C4-2B (cell line): Measurements from ENCODE around the gene AAK1.

ENCODE experiments used
- CTCF ChIP-seq: fragments of 450-650 bp; conservative IDR thresholded peaks from 2 replicates; pipeline ENCODE4 v1.5.1; 2017; ENCODE audit warnings: mild to moderate bottlenecking
- ZFX ChIP-seq: fragments of 450-650 bp; IDR thresholded peaks from 2 replicates; pipeline ENCODE4 v1.6.1; 2017

- TF ChIP-seq CTCF (no peak), ZFX (no peak)
These were observed 60.9 kb downstream of the AAK1 start for GRCh38 chr2:69582582-69583176.
